ENCODE results near the gene WFDC9. TPM values are rescaled to one million over a fixed set of nuclear protein-coding genes. Genes with fewer than 3 reads are reported as not detected.
"Not testable (repeated sequence)": the region's sequence is repeated elsewhere in the genome, so short reads cannot be mapped to it uniquely, and the experiment has no call there.

The WFDC9 gene
- total and polyA plus RNA-seq, 2 donors (not counting 3 experiments of a cell fraction or from before 2014, with no cell fraction given) = not detected

DNA sequence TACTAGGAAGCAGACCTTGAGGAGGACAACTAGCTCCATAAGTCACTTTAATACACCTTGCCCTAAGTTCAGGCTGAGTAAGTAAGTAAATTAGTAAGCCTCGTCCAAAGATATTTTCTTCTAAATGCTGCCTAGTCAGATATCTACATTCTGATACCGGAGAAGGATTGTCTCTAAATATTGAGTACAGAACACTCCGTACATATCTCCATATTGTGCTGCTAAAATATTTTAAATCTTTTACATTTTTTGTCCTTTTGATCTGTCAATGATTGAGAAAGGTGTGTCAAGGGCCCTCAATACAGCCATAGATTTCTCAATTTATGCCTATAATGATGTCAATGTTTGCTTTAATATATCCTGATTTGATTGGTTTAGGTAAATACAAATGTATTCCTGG is 55.2 kb downstream of the WFDC9 start:
- intact Hi-C loops (cut with micrococcal nuclease) (no loop called here), dilution Hi-C loops (cut with MboI; ENCODE audit: extremely low pct_ligation_motif_present, low sequenced_read_pairs) (no loop called here)
- Histone ChIP-seq H3K4me3 (replicated peaks in 1 of 3; ENCODE audit: insufficient read depth in 1 of 3, low read depth in 1 of 3, low read length in 3 of 3) (no peak overlapping the region), H3K9me1 (replicated peaks; ENCODE audit: control insufficient read depth, extremely low read depth, insufficient read depth, low read length) (no peaks in the 10 kb centered on the region), H3K4me2 (ENCODE audit: insufficient read depth, low read length) (no peak overlapping the region), H2AFZ (ENCODE audit: low read depth, low read length) (no peak overlapping the region), H3K9ac (replicated peaks; ENCODE audit: extremely low read depth, insufficient read depth, low read length) (no peak overlapping the region), H3K4me1 (ENCODE audit: control insufficient read depth, extremely low read depth, insufficient read depth, low read length) (no peaks in the 10 kb centered on the region), H3K36me3 (ENCODE audit: control insufficient read depth in 2 of 2, extremely low read depth in 1 of 2, insufficient read depth in 2 of 2, low read length in 2 of 2) (no peaks in the 10 kb centered on the region), H3K79me2 (ENCODE audit: control insufficient read depth, insufficient read depth, low read length) (no peaks in the 10 kb centered on the region), H4K20me1 (replicated peaks; ENCODE audit: control insufficient read depth, extremely low read depth, insufficient read depth, low read length) (no peaks in the 10 kb centered on the region), H3K27ac (ENCODE audit: insufficient read depth, low read depth, low read length) (no peak overlapping the region), H3K9me3 (replicated peaks; ENCODE audit: control insufficient read depth, insufficient read depth, low read length) (no peaks in the 10 kb centered on the region), H3K27me3 (ENCODE audit: control insufficient read depth in 2 of 2, insufficient read depth in 2 of 2, low read length in 2 of 2) (peaks cover 0 to 7% of the 10 kb centered on the region in 2 experiments)
- no TSS peak for BruUV-seq (replicated peaks)
- CTCF ChIA-PET = no interaction called here
- FAIRE-seq = no peak
- TF ChIP-seq POLR2AphosphoS5 (IDR thresholded peaks at IDR 0.05; ENCODE audit: insufficient read depth, low read depth, low read length) (no peak), EZH2 (IDR thresholded peaks at IDR 0.05; ENCODE audit: borderline replicate concordance, low read depth, low read length, severe bottlenecking) (no peak), GATA2 (IDR thresholded peaks at IDR 0.05; ENCODE audit: insufficient read depth, insufficient read length, low read depth, low read length) (no peak), FOS (IDR thresholded peaks at IDR 0.05; ENCODE audit: borderline replicate concordance, insufficient read depth, low read length) (no peak), CTCF (IDR thresholded peaks at IDR 0.05; ENCODE audit: extremely low read depth in 1 of 2, insufficient read depth in 1 of 2, low read depth in 1 of 2, low read length in 2 of 2) (no peak), JUN (IDR thresholded peaks at IDR 0.05; ENCODE audit: borderline replicate concordance, insufficient read depth, insufficient read length, low read depth) (no peak), MYC (IDR thresholded peaks at IDR 0.05; ENCODE audit: low read depth, low read length) (no peak), MAX (IDR thresholded peaks at IDR 0.05; ENCODE audit: insufficient read depth, insufficient read length) (no peak), POLR2A (IDR thresholded peaks at IDR 0.05; ENCODE audit: low read depth, low read length) (no peak)
- POLR2A ChIA-PET = no interaction called here
- DNase-seq (ENCODE audit: low read depth, low spot score) = no peak

- H2AFZ ChIP-seq (ENCODE audit: low read depth, low read length); dilution Hi-C loops (cut with MboI; ENCODE audit: extremely low pct_ligation_motif_present, low sequenced_read_pairs): not testable (repeated sequence)
Observed at GRCh38 chr20:45569650-45570049, 61.4 kb downstream of the WFDC9 start.

More at GRCh38 chr20:45569650-45570049, 61.4 kb downstream of the WFDC9 start:
- H3K9me3 ChIP-seq (replicated peaks; ENCODE audit: control insufficient read depth, insufficient read depth, low read length); H3K9ac ChIP-seq (replicated peaks; ENCODE audit: extremely low read depth, insufficient read depth, low read length); POLR2A ChIA-PET; H3K4me2 ChIP-seq (ENCODE audit: insufficient read depth, low read length); intact Hi-C loops (cut with micrococcal nuclease); FAIRE-seq; H3K36me3 ChIP-seq (ENCODE audit: control insufficient read depth in 2 of 2, extremely low read depth in 1 of 2, insufficient read depth in 2 of 2, low read length in 2 of 2); DNase-seq (ENCODE audit: low read depth, low spot score); H4K20me1 ChIP-seq (replicated peaks; ENCODE audit: control insufficient read depth, extremely low read depth, insufficient read depth, low read length); H3K4me1 ChIP-seq (ENCODE audit: control insufficient read depth, extremely low read depth, insufficient read depth, low read length); H3K27ac ChIP-seq (ENCODE audit: insufficient read depth, low read depth, low read length); H3K27me3 ChIP-seq (ENCODE audit: control insufficient read depth in 2 of 2, insufficient read depth in 2 of 2, low read length in 2 of 2); H3K4me3 ChIP-seq (replicated peaks in 1 of 3; ENCODE audit: insufficient read depth in 1 of 3, low read depth in 1 of 3, low read length in 3 of 3); CTCF ChIA-PET; H3K9me1 ChIP-seq (replicated peaks; ENCODE audit: control insufficient read depth, extremely low read depth, insufficient read depth, low read length); H3K79me2 ChIP-seq (ENCODE audit: control insufficient read depth, insufficient read depth, low read length); BruUV-seq (replicated peaks): not testable (repeated sequence)

Measured in endothelial cell of umbilical vein (primary cell).